NCI-H510A treated with DMSO at 0.1 percent for 48 hours (cell line): ENCODE data around the gene PXK.
"Not testable (repeated sequence)": the region's sequence is repeated elsewhere in the genome, so short reads cannot be mapped to it uniquely, and the experiment has no call there.

Source experiments
- DNase-seq: peaks from one replicate; lab custom pipeline; 2025; lab: John Stamatoyannopoulos, UW

Gene PXK

DNA sequence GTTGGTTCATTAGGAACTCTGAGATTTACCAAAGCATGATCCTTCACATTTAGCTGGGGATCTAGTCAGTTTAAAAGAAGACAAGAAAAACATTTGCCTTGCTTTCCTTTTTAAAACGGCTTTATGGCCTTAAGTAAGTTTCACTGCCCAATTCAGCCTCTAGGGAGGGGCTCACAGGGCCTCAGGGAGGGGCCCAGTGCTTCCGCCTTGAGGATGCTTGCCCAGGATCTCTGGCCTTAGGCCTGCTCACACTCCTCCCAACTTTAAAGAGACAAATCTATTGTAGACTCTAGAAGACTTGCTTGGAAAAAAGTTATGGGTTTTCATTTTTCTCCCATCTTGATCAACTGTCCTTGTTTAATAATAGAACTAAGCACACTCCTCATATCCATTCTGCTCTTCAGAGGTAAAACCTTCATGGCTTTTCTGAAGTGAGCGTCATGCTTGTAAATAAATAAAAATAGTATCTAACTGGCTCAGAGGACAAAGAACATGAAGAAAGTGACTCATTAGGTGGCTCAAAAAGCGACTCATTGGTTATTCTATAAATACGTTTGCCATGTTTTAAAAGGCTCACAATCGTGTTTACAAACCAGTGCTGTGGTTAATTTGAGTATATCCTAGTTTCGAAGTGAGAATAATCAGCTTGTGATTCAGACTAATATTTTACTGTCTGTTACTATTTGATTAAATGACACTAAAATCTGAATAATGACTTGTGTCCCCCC lies 87.3 kb downstream of the PXK start:
- DNase-seq, result no peak

DNA sequence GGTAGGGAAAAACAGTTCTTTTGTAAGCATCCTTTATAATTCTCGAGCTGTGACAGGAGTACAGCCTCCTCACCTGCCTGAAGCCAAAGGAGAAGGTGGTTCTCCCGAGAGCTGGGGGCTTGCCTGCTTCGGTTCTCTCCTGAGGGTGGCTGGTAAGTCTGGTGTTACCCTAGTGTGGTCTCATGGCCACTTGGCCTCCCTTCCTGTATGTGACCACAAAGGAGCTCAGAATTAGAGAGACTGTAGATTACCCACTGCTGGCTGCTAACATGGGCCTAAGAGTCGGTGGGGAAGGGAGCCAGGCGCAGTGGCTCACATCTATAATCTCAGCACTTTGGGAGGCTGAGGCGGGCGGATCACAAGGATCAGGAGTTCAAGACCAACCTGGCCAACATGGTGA lies 88.3 kb downstream of the PXK start:
- DNase-seq, result no peak

- no peak for DNase-seq
These were observed 90.1 kb downstream of the PXK start for GRCh38 chr3:58422756-58423325.

DNA sequence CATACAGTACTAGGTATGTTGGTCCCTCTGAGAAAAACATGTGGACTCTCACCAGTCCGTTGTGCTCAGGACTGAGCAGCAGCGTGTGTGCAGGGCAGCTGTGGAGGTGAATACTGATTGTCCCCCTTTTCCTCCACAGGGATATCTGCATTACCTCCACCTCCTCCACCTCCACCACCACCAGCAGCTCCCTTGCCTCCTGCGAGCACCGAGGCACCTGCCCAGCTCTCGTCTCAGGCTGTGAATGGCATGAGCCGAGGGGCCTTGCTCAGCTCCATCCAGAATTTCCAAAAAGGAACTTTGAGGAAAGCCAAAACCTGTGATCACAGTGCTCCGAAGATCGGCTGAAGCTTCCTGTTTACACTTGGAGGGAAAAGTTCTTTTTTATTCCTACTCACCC lies 91.9 kb downstream of the PXK start:
- DNase-seq, result no peak

DNA sequence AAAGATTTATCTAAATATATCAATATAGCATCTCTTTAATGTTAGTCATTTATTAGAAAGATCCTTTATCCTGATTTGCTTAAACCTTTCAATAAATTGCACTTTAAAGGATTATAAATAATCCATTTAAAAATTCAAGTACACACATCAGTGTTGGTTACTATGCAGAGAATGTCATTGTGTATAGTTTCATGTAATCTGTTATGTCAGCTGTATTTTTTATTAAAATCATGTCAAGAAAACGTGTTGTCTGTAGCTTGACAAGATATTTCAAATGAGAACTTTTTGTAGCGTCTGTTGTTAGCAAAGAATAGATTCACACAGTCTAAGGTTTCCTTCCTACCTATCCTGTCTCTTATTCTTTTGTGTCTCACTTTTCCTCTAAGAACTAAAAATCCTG lies 93.1 kb downstream of the PXK start:
- DNase-seq, result no peak

- DNase-seq, result no peak
These were observed 95.1 kb downstream of the PXK start for GRCh38 chr3:58427661-58428361.

- no peak for DNase-seq
These were observed 97.0 kb downstream of the PXK start for GRCh38 chr3:58429657-58430056.

GRCh38 chr3:58432905-58433304 lies 100.2 kb downstream of the PXK start:
- DNase-seq, result no peak

DNA sequence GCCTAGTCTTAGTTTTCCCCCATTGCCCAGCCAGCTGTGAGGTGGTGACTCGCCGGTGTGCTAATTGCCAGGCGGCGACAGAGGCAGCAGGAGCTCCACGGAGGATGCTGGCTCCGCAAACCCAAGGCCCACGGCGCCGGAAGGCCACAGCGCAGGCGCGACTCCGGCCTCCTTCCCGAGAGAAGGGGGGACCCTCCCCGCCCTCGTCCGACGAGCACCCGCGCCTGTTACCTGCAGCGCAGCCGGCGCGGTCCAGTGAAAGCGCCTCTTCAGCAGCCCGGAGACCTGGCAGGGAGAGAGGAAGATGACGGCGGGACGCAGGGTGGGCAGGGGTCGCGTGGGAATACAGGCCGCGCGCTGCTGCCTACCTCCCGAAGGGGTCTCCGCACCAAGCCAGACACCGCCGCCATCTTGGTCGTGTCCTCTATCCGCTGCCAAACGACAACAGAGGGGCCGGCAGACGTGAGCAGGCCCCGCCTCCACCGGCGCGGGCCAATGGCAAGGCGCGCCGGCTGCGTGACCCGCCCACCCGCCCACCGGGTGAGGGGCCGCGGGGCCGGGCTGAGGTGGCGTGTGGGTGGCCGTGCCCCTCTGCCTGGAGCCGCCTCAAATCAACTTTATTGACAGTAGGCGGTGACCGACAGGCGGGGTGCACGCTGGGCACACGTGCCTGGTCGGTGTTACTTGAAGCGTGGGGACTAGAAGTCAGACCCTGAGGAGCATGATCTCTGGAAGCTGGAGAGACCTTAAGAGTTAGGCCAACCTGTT lies 100.9 kb downstream of the PXK start, which contains the start of gene PDHB:
Gene PDHB (minus strand): TSS at position 433 of the 768 bp plus-strand sequence. CDS start 23 bp downstream, at position 410.
- peak; percentile 69 for DNase-seq

- no peak for DNase-seq
These were observed 101.4 kb downstream of the PXK start for GRCh38 chr3:58434168-58434504.

GRCh38 chr3:58434511-58434910 lies 101.8 kb downstream of the PXK start:
- no peak for DNase-seq

DNA sequence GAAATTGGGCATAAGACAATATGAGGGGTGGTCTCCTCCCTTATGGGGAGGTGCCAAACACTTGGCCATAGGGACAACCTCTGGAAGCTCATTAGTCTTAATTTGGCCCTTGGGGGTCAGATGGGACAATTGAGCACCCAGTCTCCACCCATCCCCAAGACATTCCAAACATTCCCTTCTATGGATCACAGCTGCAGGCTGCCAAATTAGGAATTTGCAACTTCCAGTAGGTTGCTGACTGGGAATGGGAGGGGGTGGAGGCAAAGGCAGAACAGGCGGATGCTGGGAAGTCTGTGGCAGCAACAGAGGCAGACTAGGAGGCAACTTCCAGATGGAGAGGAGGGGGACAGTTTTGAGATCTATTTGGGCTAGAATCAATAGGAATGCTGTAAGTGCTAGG lies 102.3 kb downstream of the PXK start:
- DNase-seq, result no peak

DNA sequence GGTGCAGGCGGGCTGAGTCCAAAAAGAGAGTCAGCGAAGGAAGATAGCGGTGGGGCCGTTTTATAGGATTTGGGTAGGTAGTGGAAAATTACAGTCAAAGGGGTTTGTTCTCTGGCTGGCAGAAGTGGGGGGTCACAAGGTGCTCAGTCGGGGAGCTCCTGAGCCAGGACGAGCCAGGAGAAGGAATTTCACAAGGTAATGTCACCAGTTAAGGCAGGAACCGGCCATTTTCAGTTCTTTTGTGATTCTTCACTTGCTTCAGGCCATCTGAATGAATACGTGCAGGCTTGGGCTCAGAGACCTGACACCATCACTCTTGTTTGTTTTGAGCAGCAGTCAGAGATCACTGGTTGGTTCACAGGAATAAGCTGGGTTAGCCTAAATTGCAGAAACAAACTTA lies 104.6 kb downstream of the PXK start:
- DNase-seq, result not testable (repeated sequence)

GRCh38 chr3:58440996-58441355 lies 108.3 kb downstream of the PXK start:
- DNase-seq, result not testable (repeated sequence)

GRCh38 chr3:58441514-58442450 lies 109.1 kb downstream of the PXK start:
- no peak for DNase-seq

- DNase-seq, result peak; percentile 63
These were observed 119.5 kb downstream of the PXK start for GRCh38 chr3:58452176-58452575.

DNA sequence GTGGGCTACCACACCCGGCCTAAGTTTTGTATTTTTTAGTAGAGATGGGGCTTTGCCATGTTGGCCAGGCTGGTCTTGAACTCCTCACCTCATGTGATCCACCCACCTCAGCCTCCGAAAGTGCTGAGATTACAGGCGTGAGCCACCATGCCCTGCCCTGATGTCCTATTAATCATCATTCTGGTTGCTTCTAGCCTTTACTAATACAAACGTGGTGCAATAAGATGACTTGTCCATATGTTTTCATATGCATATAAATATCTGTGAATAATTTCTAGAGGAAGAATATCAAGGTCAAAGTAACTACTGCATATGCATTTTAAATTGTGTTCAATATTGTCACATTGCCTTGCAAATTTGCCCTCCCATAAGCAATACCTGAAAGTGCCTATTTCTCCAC lies 126.5 kb downstream of the PXK start:
- no peak for DNase-seq

DNA sequence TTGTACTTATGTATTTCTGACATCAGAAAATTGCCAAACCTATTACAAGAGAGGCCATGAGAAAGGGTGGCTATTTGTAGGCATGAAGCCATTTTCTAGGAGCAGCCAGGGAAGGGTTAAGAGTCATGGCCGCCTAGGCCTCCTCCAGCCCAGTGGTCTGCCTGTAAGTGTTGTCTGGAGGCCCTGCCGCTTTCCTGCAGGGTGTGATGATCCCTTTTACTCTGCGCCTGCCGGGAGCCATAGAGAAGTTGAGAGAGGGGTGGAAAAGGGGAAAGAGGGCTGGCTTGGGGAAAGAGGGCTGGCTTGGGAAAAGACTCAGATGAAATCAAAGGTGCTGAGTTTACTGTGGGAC lies 130.1 kb downstream of the PXK start:
- DNase-seq, result no peak

DNA sequence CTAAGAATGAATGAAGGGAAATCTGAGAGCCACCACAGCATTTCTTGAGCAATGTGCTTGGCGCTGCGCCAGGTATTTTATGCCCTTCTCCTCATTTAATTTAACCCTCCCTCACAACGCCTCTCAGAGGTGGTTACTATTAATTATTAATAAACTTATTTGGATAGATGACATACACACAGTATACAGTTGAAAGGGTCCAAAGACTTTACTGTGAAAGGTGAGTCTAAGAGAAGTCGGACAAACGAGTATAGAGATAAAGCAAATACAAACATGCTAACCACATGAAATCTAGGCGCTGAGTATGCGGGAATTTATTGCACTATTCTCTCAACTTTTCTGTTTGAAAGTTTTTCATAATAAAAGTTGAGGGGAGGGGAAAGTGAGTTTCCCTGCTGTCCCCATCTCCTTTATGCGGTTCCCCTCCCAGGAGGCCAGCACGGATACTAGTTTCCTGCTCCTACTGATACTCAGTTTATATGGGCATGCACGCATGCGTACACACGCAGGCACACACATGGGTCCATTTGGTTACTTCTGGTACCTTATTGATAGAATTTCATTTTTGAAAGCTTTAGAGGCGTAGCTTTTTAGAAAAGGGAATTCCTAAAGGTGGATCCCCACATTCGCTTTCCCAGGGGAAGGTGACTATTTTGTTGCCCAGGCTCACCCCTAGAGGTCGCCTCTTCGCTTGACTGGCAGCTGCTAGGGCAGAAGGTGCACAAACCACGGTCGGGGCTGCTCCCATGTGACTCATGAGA lies 130.7 kb downstream of the PXK start:
- DNase-seq, result peak; percentile 52

GRCh38 chr3:58463942-58464271 lies 131.2 kb downstream of the PXK start:
- DNase-seq, result no peak

DNA sequence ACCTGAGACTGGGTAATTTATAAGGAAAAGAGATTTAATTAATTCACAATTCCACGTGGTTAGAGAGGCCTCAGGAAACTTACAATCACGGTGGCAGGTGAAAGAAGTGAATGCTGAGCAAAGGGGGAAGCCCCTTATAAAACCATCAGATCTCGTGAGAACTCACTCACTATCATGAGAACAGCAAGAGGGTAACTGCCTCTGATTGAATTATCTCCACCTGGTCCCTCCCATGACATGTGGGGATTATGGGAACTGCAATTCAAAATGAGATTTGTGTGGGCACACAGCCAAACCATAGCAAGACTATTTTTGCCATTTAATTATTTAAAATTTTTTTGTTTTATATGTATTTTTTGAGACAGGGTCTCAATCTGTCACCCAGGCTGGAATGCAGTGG lies 132.2 kb downstream of the PXK start:
- DNase-seq, result no peak
